Neural progenitor cell (in vitro differentiated cells): ENCODE results near the gene EDN1. TPM values are rescaled to one million over a fixed set of nuclear protein-coding genes. Genes with fewer than 3 reads are reported as not detected.

Experiments
- DNase-seq: peaks from one replicate; pipeline ENCODE4 v3.0.0-alpha.2; 2016; ENCODE audit warnings: low spot score
- H2AFZ ChIP-seq: fragments of 200-600 bp; sonication (generic); replicated peaks from 2 replicates; pipeline ENCODE4 v1.6.1; 2016; ENCODE audit warnings: antibody characterized with exemption
- H3F3A ChIP-seq: fragments of 200-600 bp; sonication (generic); 2 replicates; pipeline ENCODE4 v1.6.1; 2016; ENCODE audit warnings: antibody characterized with exemption, low read depth
- H3K27ac ChIP-seq: fragments of 200-600 bp; sonication (generic); 2 replicates; pipeline ENCODE4 v1.5.1; 2016; ENCODE audit warnings: mild to moderate bottlenecking
- H3K27me3 ChIP-seq: fragments of 200-600 bp; sonication (generic); 2 replicates; pipeline ENCODE4 v1.6.1; 2016; ENCODE audit warnings: mild to moderate bottlenecking, moderate library complexity
- H3K36me3 ChIP-seq: fragments of 200-600 bp; sonication (generic); 2 replicates; pipeline ENCODE4 v1.5.1; 2016
- H3K4me1 ChIP-seq: fragments of 200-600 bp; sonication (generic); 2 replicates; pipeline ENCODE4 v1.6.1; 2016; ENCODE audit warnings: mixed run types
- H3K4me2 ChIP-seq: fragments of 200-600 bp; sonication (generic); 2 replicates; pipeline ENCODE4 v1.6.1; 2016
- H3K4me3 ChIP-seq: fragments of 200-600 bp; sonication (generic); 2 replicates; pipeline ENCODE4 v1.5.1; 2016
- H3K79me2 ChIP-seq: fragments of 200-600 bp; sonication (generic); 2 replicates; pipeline ENCODE4 v1.6.1; 2016; ENCODE audit warnings: low read depth
- H3K9ac ChIP-seq: fragments of 200-600 bp; sonication (generic); 2 replicates; pipeline ENCODE4 v1.6.1; 2016
- H3K9me3 ChIP-seq: fragments of 200-600 bp; sonication (generic); 2 replicates; pipeline ENCODE4 v1.5.1; 2016; ENCODE audit warnings: low read depth
- H4K20me1 ChIP-seq: fragments of 200-600 bp; sonication (generic); 2 replicates; pipeline ENCODE4 v1.6.1; 2016; ENCODE audit warnings: low read depth
- H3K27ac Mint-ChIP-seq: 3 replicates; pipeline ENCODE4 v1.8.0; 2021; ENCODE audit warnings: mixed read lengths
- H3K27me3 Mint-ChIP-seq: 2 replicates; pipeline ENCODE4 v1.8.0; 2022; ENCODE audit warnings: low read depth, mild to moderate bottlenecking, inconsistent platforms, moderate library complexity, mixed read lengths; ENCODE audit not compliant: insufficient read depth
- H3K36me3 Mint-ChIP-seq: 3 replicates; pipeline ENCODE4 v1.8.0; 2021; ENCODE audit warnings: mixed read lengths
- H3K4me1 Mint-ChIP-seq: 3 replicates; pipeline ENCODE4 v1.8.0; 2021; ENCODE audit warnings: mixed read lengths
- H3K4me3 Mint-ChIP-seq: 3 replicates; pipeline ENCODE4 v1.8.0; 2021; ENCODE audit warnings: mild to moderate bottlenecking, moderate library complexity, mixed read lengths
- H3K9me3 Mint-ChIP-seq: 3 replicates; pipeline ENCODE4 v1.8.0; 2020; ENCODE audit warnings: mixed read lengths
- EZH2 ChIP-seq: fragments of 200-600 bp; sonication (generic); IDR thresholded peaks from 2 replicates; pipeline ENCODE4 v1.6.1; 2017; ENCODE audit warnings: antibody characterized with exemption, mild to moderate bottlenecking, moderate library complexity
- EZH2phosphoT487 ChIP-seq: fragments of 200-600 bp; sonication (generic); IDR thresholded peaks from 2 replicates; pipeline ENCODE4 v1.6.1; 2017; ENCODE audit warnings: antibody characterized with exemption
- total RNA-seq: library from RNA; depleted of rRNA; stranded (reverse); fragments of >200 nt; gene quantifications from 2 replicates; pipeline ENCODE4 v1.2.3, GENCODE V29; 2015; ENCODE audit warnings: low replicate concordance
- TF ChIP-seq, protein P1 (sequence below): fragments of 200-600 bp; sonication (generic); IDR thresholded peaks from 2 replicates; pipeline ENCODE4 v1.5.1; 2017; ENCODE audit warnings: antibody characterized with exemption, mild to moderate bottlenecking

EDN1 gene
- total RNA-seq, 1 donor from 2014 or later: 2.9 TPM

DNA sequence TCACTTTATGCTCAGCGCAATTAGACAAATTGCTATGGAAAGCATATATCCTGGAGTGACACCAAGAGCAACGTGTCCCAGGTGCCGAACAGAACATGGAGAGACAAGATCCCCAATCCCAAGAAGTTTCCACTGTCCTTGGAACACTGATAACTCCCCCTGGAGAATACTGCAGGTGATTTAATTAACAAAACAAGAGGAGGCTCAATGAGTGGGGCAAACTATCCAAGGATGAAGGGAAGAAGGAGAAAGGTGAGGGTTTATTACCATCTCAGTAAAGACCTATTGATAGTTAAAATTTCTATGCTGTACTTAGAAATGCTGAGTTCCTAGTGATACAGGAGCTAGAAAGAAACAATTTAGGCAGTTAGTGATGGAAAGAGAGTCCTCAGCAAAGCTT is 35.7 kb downstream of the EDN1 start:
- H3K4me3 Mint-ChIP-seq: no peak overlapping the region
- H3K4me1 ChIP-seq: peaks cover 14% of the 10 kb centered on the region
- H3F3A ChIP-seq: peaks cover 19% of the 10 kb centered on the region
- no peak for DNase-seq
- H2AFZ ChIP-seq: no peak overlapping the region
- H3K36me3 Mint-ChIP-seq: no peaks in the 10 kb centered on the region
- no peaks in the 10 kb centered on the region for H3K27me3 ChIP-seq
- no peak for TF ChIP-seq EZH2
- TF ChIP-seq, protein P1, sequence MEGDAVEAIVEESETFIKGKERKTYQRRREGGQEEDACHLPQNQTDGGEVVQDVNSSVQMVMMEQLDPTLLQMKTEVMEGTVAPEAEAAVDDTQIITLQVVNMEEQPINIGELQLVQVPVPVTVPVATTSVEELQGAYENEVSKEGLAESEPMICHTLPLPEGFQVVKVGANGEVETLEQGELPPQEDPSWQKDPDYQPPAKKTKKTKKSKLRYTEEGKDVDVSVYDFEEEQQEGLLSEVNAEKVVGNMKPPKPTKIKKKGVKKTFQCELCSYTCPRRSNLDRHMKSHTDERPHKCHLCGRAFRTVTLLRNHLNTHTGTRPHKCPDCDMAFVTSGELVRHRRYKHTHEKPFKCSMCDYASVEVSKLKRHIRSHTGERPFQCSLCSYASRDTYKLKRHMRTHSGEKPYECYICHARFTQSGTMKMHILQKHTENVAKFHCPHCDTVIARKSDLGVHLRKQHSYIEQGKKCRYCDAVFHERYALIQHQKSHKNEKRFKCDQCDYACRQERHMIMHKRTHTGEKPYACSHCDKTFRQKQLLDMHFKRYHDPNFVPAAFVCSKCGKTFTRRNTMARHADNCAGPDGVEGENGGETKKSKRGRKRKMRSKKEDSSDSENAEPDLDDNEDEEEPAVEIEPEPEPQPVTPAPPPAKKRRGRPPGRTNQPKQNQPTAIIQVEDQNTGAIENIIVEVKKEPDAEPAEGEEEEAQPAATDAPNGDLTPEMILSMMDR: no peak
- TF ChIP-seq EZH2phosphoT487: no peak
- H3K27ac Mint-ChIP-seq: no peak overlapping the region
- no peak overlapping the region for H3K9ac ChIP-seq
- H3K9me3 Mint-ChIP-seq: no peaks in the 10 kb centered on the region
- H3K36me3 ChIP-seq: no peaks in the 10 kb centered on the region
- no peak overlapping the region for H3K4me2 ChIP-seq
- H4K20me1 ChIP-seq: no peaks in the 10 kb centered on the region
- no peaks in the 10 kb centered on the region for H3K9me3 ChIP-seq
- H3K27me3 Mint-ChIP-seq: no peaks in the 10 kb centered on the region
- H3K79me2 ChIP-seq: no peaks in the 10 kb centered on the region
- H3K27ac ChIP-seq: no peak overlapping the region
- H3K4me3 ChIP-seq: no peak overlapping the region
- no peaks in the 10 kb centered on the region for H3K4me1 Mint-ChIP-seq

DNA sequence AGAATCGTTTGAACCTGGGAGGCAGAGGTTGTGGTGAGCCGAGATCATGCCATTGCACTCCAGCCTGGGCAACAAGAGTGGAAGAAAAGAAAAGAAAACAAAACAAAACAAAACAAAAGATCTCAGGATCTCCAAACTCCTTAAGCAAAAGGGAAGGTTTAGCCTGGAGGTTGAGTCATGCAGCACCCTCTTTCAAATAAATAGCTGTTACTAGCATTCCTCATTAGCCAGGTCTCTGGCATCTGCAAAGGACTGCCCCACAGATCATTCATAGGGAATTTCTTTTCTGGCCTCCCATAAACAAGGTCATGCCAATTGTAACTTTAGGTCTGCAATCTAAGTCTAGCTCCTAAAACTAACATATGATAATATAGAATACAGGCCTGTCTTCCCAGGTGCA is 37.2 kb downstream of the EDN1 start:
- no peaks in the 10 kb centered on the region for H3K36me3 ChIP-seq
- no peak overlapping the region for H2AFZ ChIP-seq
- Mint-ChIP-seq H3K36me3 (no peaks in the 10 kb centered on the region), H3K4me1 (no peaks in the 10 kb centered on the region), H3K9me3 (no peaks in the 10 kb centered on the region), H3K4me3 (no peak overlapping the region), H3K27me3 (no peaks in the 10 kb centered on the region), H3K27ac (no peak overlapping the region)
- no peak for DNase-seq
- H3K4me1 ChIP-seq: peaks cover 14% of the 10 kb centered on the region
- peaks cover 19% of the 10 kb centered on the region for H3F3A ChIP-seq
- no peaks in the 10 kb centered on the region for H3K79me2 ChIP-seq
- TF ChIP-seq EZH2 (no peak), EZH2phosphoT487 (no peak)
- TF ChIP-seq, protein P1: no peak
- no peak overlapping the region for H3K4me2 ChIP-seq
- H4K20me1 ChIP-seq: no peaks in the 10 kb centered on the region
- no peaks in the 10 kb centered on the region for H3K27me3 ChIP-seq
- no peak overlapping the region for H3K4me3 ChIP-seq
- no peak overlapping the region for H3K9ac ChIP-seq
- no peaks in the 10 kb centered on the region for H3K9me3 ChIP-seq
- H3K27ac ChIP-seq: no peak overlapping the region

DNA sequence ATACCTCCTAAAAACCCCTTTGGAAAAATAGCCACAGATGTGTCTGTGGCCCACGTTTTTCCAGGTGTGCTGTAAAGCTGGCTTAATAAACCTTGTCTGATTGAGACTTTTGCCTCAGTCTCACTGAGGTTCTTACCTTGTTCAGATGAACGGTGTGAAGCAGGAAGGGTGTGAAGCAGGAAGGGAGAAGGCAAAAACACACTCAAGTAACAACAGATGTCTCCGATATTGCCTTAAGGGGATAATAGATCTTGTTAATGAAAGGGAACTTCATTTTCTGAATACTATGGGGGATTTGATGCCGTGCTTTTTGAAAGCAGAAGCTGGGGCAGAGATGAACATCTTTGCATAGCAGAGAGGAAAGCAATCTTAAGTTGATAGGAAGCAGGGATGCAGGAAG is 37.8 kb downstream of the EDN1 start:
- Mint-ChIP-seq H3K27ac (no peak overlapping the region), H3K9me3 (no peaks in the 10 kb centered on the region), H3K4me1 (no peaks in the 10 kb centered on the region), H3K4me3 (no peak overlapping the region), H3K36me3 (no peaks in the 10 kb centered on the region), H3K27me3 (no peaks in the 10 kb centered on the region)
- no peak overlapping the region for H3K4me3 ChIP-seq
- H3K79me2 ChIP-seq: no peaks in the 10 kb centered on the region
- H3F3A ChIP-seq: peaks cover 19% of the 10 kb centered on the region
- H3K9me3 ChIP-seq: no peaks in the 10 kb centered on the region
- H3K4me1 ChIP-seq: peaks cover 14% of the 10 kb centered on the region
- no peaks in the 10 kb centered on the region for H3K27me3 ChIP-seq
- DNase-seq: no peak
- no peak for TF ChIP-seq EZH2phosphoT487
- no peak for TF ChIP-seq EZH2
- TF ChIP-seq, protein P1: no peak
- H4K20me1 ChIP-seq: no peaks in the 10 kb centered on the region
- H3K27ac ChIP-seq: no peak overlapping the region
- no peaks in the 10 kb centered on the region for H3K36me3 ChIP-seq
- no peak overlapping the region for H3K9ac ChIP-seq
- H2AFZ ChIP-seq: no peak overlapping the region
- no peak overlapping the region for H3K4me2 ChIP-seq
